Stomach (tissue), 9 donors: ENCODE measurements around the gene VKORC1L1. TPM values are rescaled to one million over a fixed set of nuclear protein-coding genes. Genes with fewer than 3 reads are reported as not detected.

Source experiments
- DNase-seq, 2 donors: peaks; one replicate each; pipeline versions ENCODE4 v3.0.0 to v3.0.0-alpha.2; 2013 to 2019
- H3K27ac ChIP-seq, 5 donors: fragments of 200-600 bp in 4 of 5; sonication (generic) in 4 of 5; one replicate each; pipeline ENCODE4 v1.5.1; 2013 to 2019; ENCODE audit warnings: mild to moderate bottlenecking in 1 of 5, moderate library complexity in 1 of 5
- H3K27me3 ChIP-seq, 3 donors: fragments of 200-600 bp; sonication (generic); one replicate each; pipeline ENCODE4 v1.5.1; 2017 to 2019; ENCODE audit warnings: mixed run types in 1 of 3
- H3K36me3 ChIP-seq, 4 donors: fragments of 200-600 bp; sonication (generic); 1 replicate in 3 of 4; 2 replicates in 1 of 4; pipeline ENCODE4 v1.5.1; 2016 to 2019
- H3K4me1 ChIP-seq, 4 donors: fragments of 200-600 bp; sonication (generic); one replicate each; pipeline ENCODE4 v1.5.1; 2016 to 2019
- H3K4me3 ChIP-seq, 4 donors: fragments of 200-600 bp; sonication (generic) in 3 of 4; one replicate each; pipeline ENCODE4 v1.5.1; 2016 to 2019; ENCODE audit warnings: mild to moderate bottlenecking in 1 of 4
- H3K9me3 ChIP-seq, 4 donors: fragments of 200-600 bp; sonication (generic); one replicate each; pipeline ENCODE4 v1.5.1; 2016 to 2019
- CTCF ChIP-seq, 7 experiments: fragments of 450-650 bp in 4 of 7; fragments of 200-600 bp in 3 of 7; sonication (generic) in 3 of 7; IDR thresholded peaks; one replicate each; pipeline ENCODE4 v1.5.1; 2016 to 2019; ENCODE audit warnings: antibody characterized with exemption in 7 of 7, control low read depth in 2 of 7, mild to moderate bottlenecking in 1 of 7
- EP300 ChIP-seq: sonication (generic); formaldehyde crosslinking; IDR thresholded peaks from one replicate; pipeline ENCODE4 v1.6.1; 2017; ENCODE audit warnings: antibody characterized with exemption
- POLR2A ChIP-seq, 4 donors: fragments of 450-650 bp; IDR thresholded peaks; one replicate each; pipeline ENCODE4 v1.6.1; 2016; ENCODE audit warnings: antibody characterized with exemption in 4 of 4, control low read depth in 2 of 4, mild to moderate bottlenecking in 1 of 4, moderate library complexity in 1 of 4
- POLR2AphosphoS5 ChIP-seq, 3 donors: sonication (generic); formaldehyde crosslinking; IDR thresholded peaks; one replicate each; pipeline ENCODE4 v1.6.1; 2016; ENCODE audit warnings: antibody characterized with exemption in 3 of 3
- WGBS, 5 donors: extraction: QIAGEN DNeasy Blood & Tissue Kit in 3 of 5; methylation state at CpG; one replicate each; pipeline versions ENCODE4 v1.1.5 to v1.1.7; 2013 to 2018; 5-methylcytosine and 5-hydroxymethylcytosine counted together
- intact Hi-C: fragments of 100-400 bp; cut with DNase I; formaldehyde crosslinking; loops from one replicate; pipeline ENCODE4 v1.15.1; 2023; ENCODE audit warnings: low total_unique reads
- polyA plus RNA-seq, 3 donors: library from polyadenylated mRNA; stranded (reverse); fragments of 200-250 nt; gene quantifications; one replicate each; pipeline ENCODE4 v1.2.3, GENCODE V29; 2013
- small RNA-seq, 4 donors: library from RNA; depleted of rRNA; stranded (forward); fragments of <200 nt; gene quantifications; one replicate each; pipeline ENCODE3, GENCODE V24; 2016
- total RNA-seq, 5 donors: library from RNA; depleted of rRNA; stranded (reverse); fragments of >200 nt; gene quantifications; one replicate each; pipeline versions ENCODE4 v1.1.0 to v1.2.3, GENCODE V29; 2014 to 2016
- donor health status: healthy with polysubstance abuse.
- donor health status: Bipolar disorder and iron deficiency.
- donor health status: healthy.

VKORC1L1 gene
- total and polyA plus RNA-seq, 8 donors: 1.8 to 31.6 (median 6.5) TPM

- no peaks in the 10 kb centered on the region for H3K27me3 ChIP-seq
- DNase-seq: no peak
- H3K4me3 ChIP-seq: no peak overlapping the region
- TF ChIP-seq POLR2AphosphoS5 (IDR thresholded peaks at IDR 0.05): no peak
- TF ChIP-seq EP300: no peak
- TF ChIP-seq POLR2A (IDR thresholded peaks at IDR 0.05): no peak
- TF ChIP-seq CTCF (IDR thresholded peaks at IDR 0.05): no peak
- H3K9me3 ChIP-seq: no peaks in the 10 kb centered on the region
- no peak overlapping the region for H3K27ac ChIP-seq
- WGBS, 5 donors: 82 to 93% (median 87%) methylated on average over 6 of the region's 6 CpGs
- no peaks in the 10 kb centered on the region for H3K36me3 ChIP-seq
- no peaks in the 10 kb centered on the region for H3K4me1 ChIP-seq
- intact Hi-C loops: no loop called here
Observed at GRCh38 chr7:66007232-66007631, 134.4 kb downstream of the VKORC1L1 start.

Small RNAs within 50 kb of the gene (small RNA-seq; reads per million reads assigned to genes)
- gene AC073261.1 (0 reads per million in 4 donors), gene RNU6-973P (0 reads per million in 4 donors)

Other genes with a start within 250 kb of the VKORC1L1 start
- 100 to 1,000 TPM in 1 of 5 donors, 10 to 100 TPM in 4; 13.4 to 130 (median 49.2) TPM for gene GUSB, start 109.1 kb downstream of the VKORC1L1 start, total RNA-seq
- gene GUSB, start 109.1 kb downstream of the VKORC1L1 start, polyA plus RNA-seq: 10 to 100 TPM; 25.8 to 44.2 (median 33.1) TPM
- 100 to 1,000 TPM in 2 of 5 donors, 10 to 100 TPM in 3; 42.8 to 369 (median 71.0) TPM for gene ASL, start 202.7 kb downstream of the VKORC1L1 start, total RNA-seq
- gene ASL, start 202.7 kb downstream of the VKORC1L1 start, polyA plus RNA-seq: 10 to 100 TPM; 49.7 to 88.4 (median 80.3) TPM
- 10 to 100 TPM; 22.8 to 99.5 (median 30.9) TPM for gene CRCP, start 241.8 kb downstream of the VKORC1L1 start, total RNA-seq
- 10 to 100 TPM; 15.7 to 28.3 (median 25.7) TPM for gene CRCP, start 241.8 kb downstream of the VKORC1L1 start, polyA plus RNA-seq